K562 (cell line): ENCODE data around the gene MCM6.

ENCODE experiments used
- CEBPB ChIP-seq: fragments of 450-650 bp; IDR thresholded peaks from 2 replicates; pipeline ENCODE4 v1.6.1; 2016; ENCODE audit warnings: missing genetic modification characterization, missing compliant biosample characterization
- CHD1 ChIP-seq: fragments of 200-600 bp; sonication (generic); IDR thresholded peaks from one replicate; pipeline ENCODE4 v1.6.1; 2012; ENCODE audit warnings: mild to moderate bottlenecking, moderate library complexity, low read length, inconsistent platforms
- CREB1 ChIP-seq, 2 experiments: sonication (generic) in 1 of 2; formaldehyde crosslinking in 1 of 2; IDR thresholded peaks; 2 replicates each; pipeline versions ENCODE4 v1.6.1 to v1.8.0; 2012 to 2022; ENCODE audit warnings: inconsistent platforms in 1 of 2, mild to moderate bottlenecking in 1 of 2, missing genetic modification reagents in 1 of 2, moderate library complexity in 1 of 2
- FOS ChIP-seq: IDR thresholded peaks from 3 replicates; pipeline ENCODE4 v1.6.1; 2011; ENCODE audit not compliant: insufficient read length; ENCODE audit errors: extremely low read depth
- KAT2B ChIP-seq: IDR thresholded peaks from one replicate; pipeline ENCODE4 v1.6.1; 2012; ENCODE audit warnings: low read depth, mild to moderate bottlenecking, control low read depth, inconsistent platforms, low read length, moderate library complexity
- KDM1A ChIP-seq, 2 experiments: fragments of 450-650 bp; IDR thresholded peaks; 2 replicates each; pipeline ENCODE4 v1.6.1; 2016; ENCODE audit warnings: mild to moderate bottlenecking in 2 of 2
- PHF8 ChIP-seq: fragments of 200-600 bp; sonication (generic); IDR thresholded peaks from 2 replicates; pipeline ENCODE4 v1.6.1; 2012; ENCODE audit warnings: mixed run types, mild to moderate bottlenecking, inconsistent platforms, low read length, moderate library complexity, borderline replicate concordance
- TCF7L2 ChIP-seq: fragments of 150-350 bp; IDR thresholded peaks from 2 replicates; pipeline ENCODE4 v1.6.1; 2016; ENCODE audit warnings: low read depth, mild to moderate bottlenecking, low read length, moderate library complexity
- ZNF644 ChIP-seq: fragments of 200-800 bp; sonication (Bioruptor generic); IDR thresholded peaks from 2 replicates; pipeline ENCODE4 v1.6.1; 2016; ENCODE audit warnings: low read depth, missing genetic modification characterization, missing compliant biosample characterization
- ZZZ3 ChIP-seq: fragments of 450-650 bp; IDR thresholded peaks from 2 replicates; pipeline ENCODE4 v1.6.1; 2016; ENCODE audit warnings: antibody characterized with exemption, mild to moderate bottlenecking, moderate library complexity
- TF ChIP-seq, protein P1 (sequence below): fragments of 200-800 bp; sonication (Bioruptor generic); IDR thresholded peaks from 2 replicates; pipeline ENCODE4 v1.6.1; 2016; ENCODE audit warnings: missing genetic modification characterization, missing compliant biosample characterization
- TF ChIP-seq, protein P2 (sequence below): sonication (generic); formaldehyde crosslinking; IDR thresholded peaks from 2 replicates; pipeline ENCODE4 v1.8.0; 2022; ENCODE audit warnings: missing genetic modification reagents, mild to moderate bottlenecking, borderline replicate concordance
- TF ChIP-seq, protein P3 (sequence below), 3 experiments: IDR thresholded peaks in 2 of 3; conservative IDR thresholded peaks in 1 of 3; 2 replicates each; pipeline ENCODE4 v1.5.1; 2011 to 2012; ENCODE audit warnings: low read length in 3 of 3, mild to moderate bottlenecking in 3 of 3, control low read depth in 2 of 3, improper control_type of control experiment in 1 of 3, inconsistent platforms in 1 of 3, low read depth in 1 of 3, mixed read lengths in 1 of 3, moderate library complexity in 1 of 3; ENCODE audit not compliant: insufficient read depth in 2 of 3

DNA sequence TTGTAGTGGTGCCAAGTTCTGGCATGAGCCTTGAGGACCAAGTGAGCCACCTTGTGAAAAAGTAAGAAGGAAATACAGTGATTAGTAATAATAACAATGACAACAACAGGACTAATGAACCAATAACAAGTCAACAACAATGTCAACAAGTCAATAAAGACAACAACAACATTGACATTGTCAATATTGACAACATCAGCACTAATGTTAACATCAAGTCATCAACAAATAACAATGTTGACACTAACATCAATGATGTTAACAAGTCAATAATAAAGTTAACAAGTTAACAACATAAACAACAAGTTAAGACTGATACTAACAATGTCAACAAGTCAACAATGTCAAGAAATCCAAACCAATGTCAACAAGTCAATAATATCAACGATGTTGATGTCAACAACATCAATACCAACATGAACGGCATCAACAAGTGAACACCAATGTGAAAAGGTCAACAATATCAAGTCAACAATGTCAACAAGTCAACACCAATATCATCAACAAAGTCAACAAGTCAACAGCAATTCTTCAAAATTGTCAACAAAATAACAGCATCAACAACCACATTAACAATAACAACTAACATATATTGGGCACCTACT is 63.2 kb downstream of the MCM6 start:
- TF ChIP-seq, protein P1, sequence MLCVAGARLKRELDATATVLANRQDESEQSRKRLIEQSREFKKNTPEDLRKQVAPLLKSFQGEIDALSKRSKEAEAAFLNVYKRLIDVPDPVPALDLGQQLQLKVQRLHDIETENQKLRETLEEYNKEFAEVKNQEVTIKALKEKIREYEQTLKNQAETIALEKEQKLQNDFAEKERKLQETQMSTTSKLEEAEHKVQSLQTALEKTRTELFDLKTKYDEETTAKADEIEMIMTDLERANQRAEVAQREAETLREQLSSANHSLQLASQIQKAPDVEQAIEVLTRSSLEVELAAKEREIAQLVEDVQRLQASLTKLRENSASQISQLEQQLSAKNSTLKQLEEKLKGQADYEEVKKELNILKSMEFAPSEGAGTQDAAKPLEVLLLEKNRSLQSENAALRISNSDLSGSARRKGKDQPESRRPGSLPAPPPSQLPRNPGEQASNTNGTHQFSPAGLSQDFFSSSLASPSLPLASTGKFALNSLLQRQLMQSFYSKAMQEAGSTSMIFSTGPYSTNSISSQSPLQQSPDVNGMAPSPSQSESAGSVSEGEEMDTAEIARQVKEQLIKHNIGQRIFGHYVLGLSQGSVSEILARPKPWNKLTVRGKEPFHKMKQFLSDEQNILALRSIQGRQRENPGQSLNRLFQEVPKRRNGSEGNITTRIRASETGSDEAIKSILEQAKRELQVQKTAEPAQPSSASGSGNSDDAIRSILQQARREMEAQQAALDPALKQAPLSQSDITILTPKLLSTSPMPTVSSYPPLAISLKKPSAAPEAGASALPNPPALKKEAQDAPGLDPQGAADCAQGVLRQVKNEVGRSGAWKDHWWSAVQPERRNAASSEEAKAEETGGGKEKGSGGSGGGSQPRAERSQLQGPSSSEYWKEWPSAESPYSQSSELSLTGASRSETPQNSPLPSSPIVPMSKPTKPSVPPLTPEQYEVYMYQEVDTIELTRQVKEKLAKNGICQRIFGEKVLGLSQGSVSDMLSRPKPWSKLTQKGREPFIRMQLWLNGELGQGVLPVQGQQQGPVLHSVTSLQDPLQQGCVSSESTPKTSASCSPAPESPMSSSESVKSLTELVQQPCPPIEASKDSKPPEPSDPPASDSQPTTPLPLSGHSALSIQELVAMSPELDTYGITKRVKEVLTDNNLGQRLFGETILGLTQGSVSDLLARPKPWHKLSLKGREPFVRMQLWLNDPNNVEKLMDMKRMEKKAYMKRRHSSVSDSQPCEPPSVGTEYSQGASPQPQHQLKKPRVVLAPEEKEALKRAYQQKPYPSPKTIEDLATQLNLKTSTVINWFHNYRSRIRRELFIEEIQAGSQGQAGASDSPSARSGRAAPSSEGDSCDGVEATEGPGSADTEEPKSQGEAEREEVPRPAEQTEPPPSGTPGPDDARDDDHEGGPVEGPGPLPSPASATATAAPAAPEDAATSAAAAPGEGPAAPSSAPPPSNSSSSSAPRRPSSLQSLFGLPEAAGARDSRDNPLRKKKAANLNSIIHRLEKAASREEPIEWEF (CRISPR knock-in tag) = no peak
- TF ChIP-seq PHF8 = no peak
- TF ChIP-seq, protein P2, sequence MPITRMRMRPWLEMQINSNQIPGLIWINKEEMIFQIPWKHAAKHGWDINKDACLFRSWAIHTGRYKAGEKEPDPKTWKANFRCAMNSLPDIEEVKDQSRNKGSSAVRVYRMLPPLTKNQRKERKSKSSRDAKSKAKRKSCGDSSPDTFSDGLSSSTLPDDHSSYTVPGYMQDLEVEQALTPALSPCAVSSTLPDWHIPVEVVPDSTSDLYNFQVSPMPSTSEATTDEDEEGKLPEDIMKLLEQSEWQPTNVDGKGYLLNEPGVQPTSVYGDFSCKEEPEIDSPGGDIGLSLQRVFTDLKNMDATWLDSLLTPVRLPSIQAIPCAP = no peak
- no peak for TF ChIP-seq CREB1 (IDR thresholded peaks at IDR 0.05)
- no peak for TF ChIP-seq CREB1 (CRISPR knock-in tag; IDR thresholded peaks at IDR 0.05)
- no peak for TF ChIP-seq TCF7L2
- TF ChIP-seq, protein P3, sequence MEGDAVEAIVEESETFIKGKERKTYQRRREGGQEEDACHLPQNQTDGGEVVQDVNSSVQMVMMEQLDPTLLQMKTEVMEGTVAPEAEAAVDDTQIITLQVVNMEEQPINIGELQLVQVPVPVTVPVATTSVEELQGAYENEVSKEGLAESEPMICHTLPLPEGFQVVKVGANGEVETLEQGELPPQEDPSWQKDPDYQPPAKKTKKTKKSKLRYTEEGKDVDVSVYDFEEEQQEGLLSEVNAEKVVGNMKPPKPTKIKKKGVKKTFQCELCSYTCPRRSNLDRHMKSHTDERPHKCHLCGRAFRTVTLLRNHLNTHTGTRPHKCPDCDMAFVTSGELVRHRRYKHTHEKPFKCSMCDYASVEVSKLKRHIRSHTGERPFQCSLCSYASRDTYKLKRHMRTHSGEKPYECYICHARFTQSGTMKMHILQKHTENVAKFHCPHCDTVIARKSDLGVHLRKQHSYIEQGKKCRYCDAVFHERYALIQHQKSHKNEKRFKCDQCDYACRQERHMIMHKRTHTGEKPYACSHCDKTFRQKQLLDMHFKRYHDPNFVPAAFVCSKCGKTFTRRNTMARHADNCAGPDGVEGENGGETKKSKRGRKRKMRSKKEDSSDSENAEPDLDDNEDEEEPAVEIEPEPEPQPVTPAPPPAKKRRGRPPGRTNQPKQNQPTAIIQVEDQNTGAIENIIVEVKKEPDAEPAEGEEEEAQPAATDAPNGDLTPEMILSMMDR (IDR thresholded peaks at IDR 0.05 in 2 of 3, conservative IDR thresholded peaks at IDR 0.05 in 1 of 3; ENCODE audit: insufficient read depth in 2 of 3, low read depth in 1 of 3, low read length in 3 of 3) = no peak
- no peak for TF ChIP-seq FOS
- no peak for TF ChIP-seq ZZZ3
- no peak for TF ChIP-seq ZNF644
- TF ChIP-seq KDM1A (IDR thresholded peaks at IDR 0.05) = no peak
- no peak for TF ChIP-seq CHD1
- no peak for TF ChIP-seq KAT2B
- TF ChIP-seq CEBPB = no peak
